Keratinocyte (primary cell): ENCODE data around the gene FGF7. TPM values are rescaled to one million over a fixed set of nuclear protein-coding genes. Genes with fewer than 3 reads are reported as not detected.

Experiments used
- DNase-seq: peaks from one replicate; pipeline ENCODE4 v3.0.0-alpha.2; 2011; ENCODE audit warnings: low read depth, missing footprints, low spot score
- FAIRE-seq: peaks from 2 replicates; lab custom pipeline; 2011; peaks lifted over from hg19 to GRCh38; lab: Jason Lieb, UNC
- H2AFZ ChIP-seq: 2 replicates; pipeline ENCODE4 v1.6.0; 2012; ENCODE audit warnings: low read length, control low read depth, inconsistent platforms; ENCODE audit not compliant: control insufficient read depth
- H3K27ac ChIP-seq: 2 replicates; pipeline ENCODE4 v1.5.1; 2011; ENCODE audit warnings: low read length; ENCODE audit not compliant: control insufficient read depth, insufficient read depth
- H3K27me3 ChIP-seq: 3 replicates; pipeline ENCODE4 v1.6.0; 2011; ENCODE audit warnings: low read length; ENCODE audit not compliant: control insufficient read depth, insufficient read depth; ENCODE audit errors: extremely low read depth
- H3K36me3 ChIP-seq, 2 experiments: 2 replicates in 1 of 2; 3 replicates in 1 of 2; pipeline ENCODE4 v1.5.1; 2011; ENCODE audit warnings: low read length in 2 of 2, mild to moderate bottlenecking in 1 of 2; ENCODE audit not compliant: control insufficient read depth in 2 of 2, insufficient read depth in 2 of 2; ENCODE audit errors: extremely low read depth in 1 of 2
- H3K4me1 ChIP-seq: 3 replicates; pipeline ENCODE4 v1.5.1; 2011; ENCODE audit warnings: low read length; ENCODE audit not compliant: control insufficient read depth, insufficient read depth; ENCODE audit errors: extremely low read depth
- H3K4me2 ChIP-seq: 3 replicates; pipeline ENCODE4 v1.6.0; 2011; ENCODE audit warnings: low read depth, low read length; ENCODE audit not compliant: control insufficient read depth, insufficient read depth; ENCODE audit errors: extremely low read depth
- H3K4me3 ChIP-seq, 3 experiments: fragments of 200-600 bp in 1 of 3; sonication (generic) in 1 of 3; 2 replicates in 2 of 3; 3 replicates in 1 of 3; pipeline ENCODE4 v1.5.1; 2011 to 2016; ENCODE audit warnings: low read length in 3 of 3, mild to moderate bottlenecking in 3 of 3, control low read depth in 2 of 3, inconsistent platforms in 1 of 3, low read depth in 1 of 3, mixed read lengths in 1 of 3, mixed run types in 1 of 3, moderate library complexity in 1 of 3; ENCODE audit not compliant: control insufficient read depth in 2 of 3, insufficient read depth in 2 of 3; ENCODE audit errors: extremely low read depth in 1 of 3
- H3K79me2 ChIP-seq: 2 replicates; pipeline ENCODE4 v1.6.0; 2012; ENCODE audit warnings: low read length; ENCODE audit not compliant: control insufficient read depth, insufficient read depth
- H3K9ac ChIP-seq: 3 replicates; pipeline ENCODE4 v1.6.0; 2011; ENCODE audit warnings: low read length; ENCODE audit not compliant: control insufficient read depth, insufficient read depth; ENCODE audit errors: extremely low read depth
- H3K9me1 ChIP-seq: 3 replicates; pipeline ENCODE4 v1.6.0; 2011; ENCODE audit warnings: low read length; ENCODE audit not compliant: control insufficient read depth, insufficient read depth; ENCODE audit errors: extremely low read depth
- H3K9me3 ChIP-seq: 2 replicates; pipeline ENCODE4 v1.5.1; 2012; ENCODE audit warnings: low read depth, low read length; ENCODE audit not compliant: control insufficient read depth
- H4K20me1 ChIP-seq: 3 replicates; pipeline ENCODE4 v1.6.0; 2011; ENCODE audit warnings: low read length; ENCODE audit not compliant: control insufficient read depth, insufficient read depth; ENCODE audit errors: extremely low read depth
- CTCF ChIP-seq, 3 experiments: IDR thresholded peaks in 1 of 3; conservative IDR thresholded peaks in 1 of 3; optimal IDR thresholded peaks in 1 of 3; 2 replicates in 2 of 3; 3 replicates in 1 of 3; pipeline versions ENCODE3 to v1.5.1; 2011; ENCODE audit warnings: low read length in 3 of 3, mild to moderate bottlenecking in 3 of 3, moderate library complexity in 2 of 3, control low read depth in 1 of 3, inconsistent platforms in 1 of 3; ENCODE audit not compliant: insufficient read depth in 2 of 3; ENCODE audit errors: extremely low read depth in 1 of 3
- EZH2 ChIP-seq: IDR thresholded peaks from one replicate; pipeline ENCODE4 v1.6.1; 2012; ENCODE audit warnings: inconsistent platforms, mild to moderate bottlenecking, low read length, moderate library complexity
- dilution Hi-C: fragments of 300-500 bp; cut with MboI; formaldehyde crosslinking; loops from one replicate; pipeline ENCODE4 v1.7.0; 2020; ENCODE audit warnings: low sequenced_read_pairs; ENCODE audit not compliant: extremely low pct_ligation_motif_present
- polyA minus RNA-seq, 3 experiments: library from RNA; depleted of rRNA, polyadenylated mRNA; stranded (reverse); fragments of >200 nt; gene quantifications; 1 replicate in 1 of 3; 2 replicates in 1 of 3; 3 replicates in 1 of 3; pipeline ENCODE4 v1.2.3, GENCODE V29; 2011
- polyA plus RNA-seq, 5 experiments: library from polyadenylated mRNA; depleted of rRNA in 3 of 5; stranded (reverse) in 3 of 5; stranded (forward) in 1 of 5; unstranded in 1 of 5; fragments of >200 nt; gene quantifications; 1 replicate in 1 of 5; 2 replicates in 3 of 5; 3 replicates in 1 of 5; pipeline versions ENCODE4 v1.2.1 to v1.2.3, GENCODE V29; 2011 to 2012; ENCODE audit warnings: missing spikeins in 2 of 5, low read depth in 1 of 5, low replicate concordance in 1 of 5

FGF7 gene
- polyA plus RNA-seq (0.01 TPM in 1 of 3 replicates, not detected in the others), polyA minus RNA-seq (not detected in 3 replicates)
- 0.15 TPM for polyA plus RNA-seq (2011; ENCODE audit: low read depth)
- 0.01 TPM in 1 of 2 replicates, not detected in the other for polyA plus RNA-seq (2011; cell fraction: cytosol; rRNA removed)
- not detected in 2 replicates for polyA plus RNA-seq (2011; cell fraction: nucleus; rRNA removed)
- polyA plus RNA-seq (2012; ENCODE audit: low replicate concordance), result not detected in 2 replicates
- not detected for polyA minus RNA-seq (2011; cell fraction: cytosol; rRNA and poly(A)+ RNA removed)
- polyA minus RNA-seq (2011; cell fraction: nucleus; rRNA and poly(A)+ RNA removed), result 0.23 TPM in 1 of 2 replicates, not detected in the other

GRCh38 chr15:49423021-49423420, at the start of gene FGF7:
Gene FGF7 (plus strand): TSS chr15:49423242. CDS start chr15:49424298, 1,056 bp downstream.
- Histone ChIP-seq H3K36me3 (no peaks in the 10 kb centered on the region), H3K4me3 (no peak within 1 kb of the TSS), H3K27ac (no peak within 1 kb of the TSS), H3K9me3 (no peaks in the 10 kb centered on the region), H3K4me1 (no peaks in the 10 kb centered on the region), H3K9me1 (no peaks in the 10 kb centered on the region), H3K79me2 (no peaks in the 10 kb centered on the region), H3K27me3 (no peaks in the 10 kb centered on the region), H3K9ac (no peak within 1 kb of the TSS), H3K4me2 (peak within 1 kb of the TSS; percentile 29), H2AFZ (no peak within 1 kb of the TSS), H4K20me1 (no peaks in the 10 kb centered on the region)
- TF ChIP-seq CTCF (optimal IDR thresholded peaks at IDR 0.05 in 1 of 3, IDR thresholded peaks at IDR 0.05 in 1 of 3, conservative IDR thresholded peaks at IDR 0.05 in 1 of 3; ENCODE audit: extremely low read depth in 1 of 3, insufficient read depth in 2 of 3, low read length in 3 of 3) (no peak), EZH2 (no peak)
- dilution Hi-C loops, result no loop called here
- FAIRE-seq, result no peak
- DNase-seq, result no peak

- no peaks in the 10 kb centered on the region for H3K4me1 ChIP-seq
- H3K27ac ChIP-seq, result no peak overlapping the region
Measured at GRCh38 chr15:49379996-49380395, 43.0 kb upstream of the FGF7 start.

More at GRCh38 chr15:49379996-49380395, 43.0 kb upstream of the FGF7 start:
- Histone ChIP-seq H3K9me3 (no peaks in the 10 kb centered on the region), H3K79me2 (no peaks in the 10 kb centered on the region), H3K4me2 (no peak overlapping the region), H3K4me3 (no peak overlapping the region), H3K36me3 (no peaks in the 10 kb centered on the region), H3K9ac (no peak overlapping the region), H2AFZ (no peak overlapping the region), H3K9me1 (no peaks in the 10 kb centered on the region), H4K20me1 (no peaks in the 10 kb centered on the region), H3K27me3 (no peaks in the 10 kb centered on the region)
- dilution Hi-C loops, result no loop called here
- no peak for FAIRE-seq
- no peak for DNase-seq
- TF ChIP-seq EZH2 (no peak), CTCF (optimal IDR thresholded peaks at IDR 0.05 in 1 of 3, IDR thresholded peaks at IDR 0.05 in 1 of 3, conservative IDR thresholded peaks at IDR 0.05 in 1 of 3; ENCODE audit: extremely low read depth in 1 of 3, insufficient read depth in 2 of 3, low read length in 3 of 3) (no peak)
